Spleen (tissue), 11 donors: ENCODE measurements around the gene PRKX. TPM values are rescaled to one million over a fixed set of nuclear protein-coding genes. Genes with fewer than 3 reads are reported as not detected.
"Not testable (repeated sequence)": the region's sequence is repeated elsewhere in the genome, so short reads cannot be mapped to it uniquely, and the experiment has no call there.

Experiments
- DNase-seq: peaks from one replicate; pipeline ENCODE4 v3.0.0-alpha.2; 2020
- H3K27ac ChIP-seq, 8 donors: fragments of 200-600 bp; sonication (generic) in 7 of 8; 1 replicate in 4 of 8; 2 replicates in 4 of 8; pipeline versions ENCODE4 v1.5.0 to v1.8.0; 2016 to 2021; ENCODE audit warnings: inconsistent platforms in 4 of 8, mild to moderate bottlenecking in 4 of 8, moderate library complexity in 1 of 8
- H3K27me3 ChIP-seq, 7 donors: fragments of 200-600 bp; sonication (generic) in 6 of 7; replicated peaks in 1 of 7; 1 replicate in 4 of 7; 2 replicates in 3 of 7; pipeline versions ENCODE4 v1.5.0 to v1.8.0; 2016 to 2021; ENCODE audit warnings: inconsistent platforms in 3 of 7, mild to moderate bottlenecking in 1 of 7
- H3K36me3 ChIP-seq, 6 donors: fragments of 200-600 bp; sonication (generic) in 5 of 6; 1 replicate in 4 of 6; 2 replicates in 2 of 6; pipeline versions ENCODE4 v1.5.0 to v1.8.0; 2016 to 2021; ENCODE audit warnings: inconsistent platforms in 2 of 6
- H3K4me1 ChIP-seq, 6 donors: fragments of 200-600 bp; sonication (generic) in 5 of 6; 1 replicate in 3 of 6; 2 replicates in 3 of 6; pipeline versions ENCODE4 v1.5.0 to v1.8.0; 2016 to 2021; ENCODE audit warnings: inconsistent platforms in 3 of 6
- H3K4me3 ChIP-seq, 8 donors: fragments of 200-600 bp; sonication (generic) in 7 of 8; 1 replicate in 4 of 8; 2 replicates in 4 of 8; pipeline versions ENCODE4 v1.5.0 to v1.8.0; 2016 to 2021; ENCODE audit warnings: inconsistent platforms in 4 of 8, mild to moderate bottlenecking in 4 of 8, moderate library complexity in 2 of 8
- H3K9me3 ChIP-seq, 8 donors: fragments of 200-600 bp; sonication (generic) in 7 of 8; 1 replicate in 4 of 8; 2 replicates in 4 of 8; pipeline versions ENCODE4 v1.5.0 to v1.8.0; 2016 to 2021; ENCODE audit warnings: inconsistent platforms in 4 of 8
- POLR2A ChIP-seq, 3 donors: fragments of 450-650 bp; IDR thresholded peaks; one replicate each; pipeline ENCODE4 v1.5.1; 2017; ENCODE audit warnings: antibody characterized with exemption in 3 of 3, mild to moderate bottlenecking in 1 of 3
- POLR2AphosphoS5 ChIP-seq, 3 donors: sonication (generic); formaldehyde crosslinking; IDR thresholded peaks; one replicate each; pipeline ENCODE4 v1.5.1; 2017; ENCODE audit warnings: antibody characterized with exemption in 3 of 3
- WGBS, 5 donors: extraction: QIAGEN DNeasy Blood & Tissue Kit in 3 of 5; methylation state at CpG; one replicate each; pipeline versions ENCODE4 v1.1.5 to v1.1.7; 2013 to 2018; 5-methylcytosine and 5-hydroxymethylcytosine counted together
- intact Hi-C: fragments of 100-400 bp; cut with DNase I; formaldehyde crosslinking; loops from one replicate; pipeline ENCODE4 v1.15.0; 2023; ENCODE audit warnings: low total_unique reads
- polyA plus RNA-seq, 3 donors: library from polyadenylated mRNA; stranded (reverse); fragments of 200-250 nt; gene quantifications; one replicate each; pipeline ENCODE4 v1.2.1, GENCODE V29; 2013
- total RNA-seq, 7 donors: library from RNA; depleted of rRNA in 3 of 7; stranded (reverse); fragments of >200 nt in 3 of 7; fragmentation: NEBNext Ultra II Directional in 4 of 7; extraction: Animal tissue kit (Norgen Biotek cat#: 25700) in 4 of 7; gene quantifications; one replicate each; pipeline versions ENCODE4 v1.1.0 to v1.2.1, GENCODE V29; 2016 to 2021
- TF ChIP-seq, protein P1 (sequence below), 11 experiments: fragments of 200-600 bp in 7 of 11; fragments of 450-650 bp in 4 of 11; sonication (generic) in 4 of 11; IDR thresholded peaks in 8 of 11; conservative IDR thresholded peaks in 3 of 11; 1 replicate in 7 of 11; 2 replicates in 4 of 11; pipeline versions ENCODE4 v1.4.0 to v1.8.0; 2016 to 2021; ENCODE audit warnings: antibody characterized with exemption in 11 of 11, inconsistent platforms in 4 of 11, mild to moderate bottlenecking in 1 of 11
- donor health status: healthy with polysubstance abuse.
- donor health status: DM: no; HTN: no; CAD: no; lungs with moderate emphysema.
- donor health status: DM: no; HTN: no; CAD: no.
- donor health status: Bipolar disorder and iron deficiency.
- donor health status: healthy.
- donor health status: DM: no; HTN: no; CAD: no.
- donor health status: DM: yes; HTN: yes; CAD: no.

The PRKX gene
- total and polyA plus RNA-seq, 10 donors = 5.4 to 55.0 (median 35.0) TPM

DNA sequence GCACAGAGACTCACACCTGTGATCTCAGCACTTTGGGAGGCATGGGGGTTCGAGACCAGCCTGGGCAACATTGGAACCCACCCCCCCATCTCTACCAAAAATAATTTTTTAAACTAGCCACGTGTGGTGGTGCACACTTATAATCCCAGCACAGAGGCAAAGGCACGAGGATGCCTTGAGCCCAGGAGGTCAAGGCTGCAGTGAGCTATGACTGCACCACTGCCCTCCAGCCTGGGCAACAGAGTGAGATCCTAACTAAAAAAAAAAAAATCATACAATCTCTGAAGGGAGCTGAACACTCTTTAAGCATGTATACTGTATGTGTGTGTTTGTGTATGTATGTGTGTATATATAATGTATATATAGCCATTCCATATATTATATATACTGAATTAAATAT is 2.5 kb upstream of the PRKX start:
- Histone ChIP-seq H3K4me1 (peaks cover 0 to 28% (median 13%) of the 10 kb centered on the region in 6 donors), H3K27ac (peak overlapping the region in 2 of 8 donors; percentile 14 to 55), H3K4me3 (no peak overlapping the region), H3K9me3 (peaks cover 0 to 3% (median 0%) of the 10 kb centered on the region in 8 donors), H3K27me3 (peaks cover 0 to 11% (median 0%) of the 10 kb centered on the region in 7 donors), H3K36me3 (no peaks in the 10 kb centered on the region)
- TF ChIP-seq POLR2A (IDR thresholded peaks at IDR 0.05) (no peak), POLR2AphosphoS5 (IDR thresholded peaks at IDR 0.05) (no peak)
- TF ChIP-seq, protein P1, sequence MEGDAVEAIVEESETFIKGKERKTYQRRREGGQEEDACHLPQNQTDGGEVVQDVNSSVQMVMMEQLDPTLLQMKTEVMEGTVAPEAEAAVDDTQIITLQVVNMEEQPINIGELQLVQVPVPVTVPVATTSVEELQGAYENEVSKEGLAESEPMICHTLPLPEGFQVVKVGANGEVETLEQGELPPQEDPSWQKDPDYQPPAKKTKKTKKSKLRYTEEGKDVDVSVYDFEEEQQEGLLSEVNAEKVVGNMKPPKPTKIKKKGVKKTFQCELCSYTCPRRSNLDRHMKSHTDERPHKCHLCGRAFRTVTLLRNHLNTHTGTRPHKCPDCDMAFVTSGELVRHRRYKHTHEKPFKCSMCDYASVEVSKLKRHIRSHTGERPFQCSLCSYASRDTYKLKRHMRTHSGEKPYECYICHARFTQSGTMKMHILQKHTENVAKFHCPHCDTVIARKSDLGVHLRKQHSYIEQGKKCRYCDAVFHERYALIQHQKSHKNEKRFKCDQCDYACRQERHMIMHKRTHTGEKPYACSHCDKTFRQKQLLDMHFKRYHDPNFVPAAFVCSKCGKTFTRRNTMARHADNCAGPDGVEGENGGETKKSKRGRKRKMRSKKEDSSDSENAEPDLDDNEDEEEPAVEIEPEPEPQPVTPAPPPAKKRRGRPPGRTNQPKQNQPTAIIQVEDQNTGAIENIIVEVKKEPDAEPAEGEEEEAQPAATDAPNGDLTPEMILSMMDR (IDR thresholded peaks at IDR 0.05 in 8 of 11, conservative IDR thresholded peaks at IDR 0.05 in 3 of 11) = no peak
- no peak for DNase-seq
- intact Hi-C loops = no loop called here
- 60 to 80% (median 76%) methylated on average over 3 of the region's 3 CpGs for WGBS, 5 donors

DNA sequence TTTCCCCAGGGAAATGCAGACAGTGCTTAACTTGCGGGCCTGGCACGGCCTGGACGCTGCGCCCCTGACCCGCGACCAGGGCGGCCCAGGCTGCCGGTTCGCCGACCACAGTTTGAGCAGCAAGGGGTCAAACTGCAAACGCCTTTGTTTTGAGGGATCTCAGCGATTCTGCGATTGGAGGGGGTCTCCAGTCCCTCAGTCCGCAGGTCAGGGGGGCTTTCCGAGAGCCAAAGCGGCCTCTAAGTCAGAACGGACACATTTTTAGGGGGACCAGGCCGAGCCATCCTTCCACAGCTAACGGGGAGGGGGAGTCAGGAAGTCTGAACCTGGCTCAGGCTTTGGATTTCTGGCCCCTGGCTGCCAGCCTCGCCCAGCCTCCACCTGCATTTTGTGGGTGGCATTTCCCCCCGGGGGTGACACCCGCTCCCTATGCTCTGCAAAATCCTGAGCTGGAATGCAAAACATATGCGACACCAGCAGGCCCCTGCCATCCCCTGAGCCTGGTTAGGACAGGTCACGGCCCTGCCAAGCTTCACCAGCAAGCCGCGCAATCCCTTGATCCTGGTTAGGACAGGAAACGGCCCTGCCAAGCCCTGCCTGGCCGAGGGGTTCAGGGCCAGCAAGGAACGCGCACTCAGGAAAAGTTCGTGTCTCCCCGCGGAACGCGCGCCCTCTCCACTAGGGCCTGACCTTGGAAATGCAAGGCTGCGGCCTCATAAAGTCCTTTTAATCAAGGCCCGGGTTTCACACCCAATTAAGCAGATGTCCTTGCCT is 1.4 kb upstream of the PRKX start:
- DNase-seq = peak; percentile 80
- Histone ChIP-seq H3K27ac (peak overlapping the region in 5 of 8 donors; percentile 46 to 90 (median 86)), H3K4me3 (peak overlapping the region in 1 of 8 donors; percentile 96), H3K27me3 (peaks cover 0 to 11% (median 0%) of the 10 kb centered on the region in 7 donors), H3K4me1 (peaks cover 0 to 39% (median 15%) of the 10 kb centered on the region in 6 donors)
- peak in 1 of 3 donors; percentile 32 for TF ChIP-seq POLR2AphosphoS5 (IDR thresholded peaks at IDR 0.05)
- intact Hi-C loops, H3K36me3 ChIP-seq, H3K9me3 ChIP-seq: not testable (repeated sequence)
- 59 to 95% (median 76%) methylated on average over 14 to 38 of the region's 38 CpGs for WGBS, 5 donors

DNA sequence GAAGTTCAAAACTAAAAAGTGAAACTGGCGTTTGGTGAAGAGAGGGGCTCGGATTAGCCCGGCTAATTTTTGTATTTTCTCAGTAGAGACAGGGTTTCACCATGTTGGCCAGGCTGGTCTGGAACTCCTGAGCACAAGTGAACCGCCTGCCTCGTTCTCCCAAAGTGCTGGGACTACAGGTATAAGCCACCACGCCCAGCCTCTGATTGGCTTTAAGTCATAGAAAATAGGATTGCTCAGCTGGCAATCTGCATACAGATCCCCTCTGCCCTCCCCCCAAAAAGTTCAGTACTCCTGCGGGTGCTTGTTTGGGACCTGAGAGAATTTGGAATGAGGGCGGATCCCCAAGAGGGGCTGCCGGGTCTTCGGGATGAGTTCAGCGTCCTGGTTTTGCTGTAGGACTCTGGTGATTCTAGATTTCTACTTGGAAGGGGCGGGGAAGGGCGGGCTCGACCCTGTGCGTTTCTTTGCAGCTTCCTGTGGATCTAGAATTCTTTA is 537 bp upstream of the PRKX start:
- peaks cover 0 to 3% (median 0%) of the 10 kb centered on the region in 8 donors for H3K9me3 ChIP-seq
- peaks cover 0 to 40% (median 15%) of the 10 kb centered on the region in 6 donors for H3K4me1 ChIP-seq
- no peak for DNase-seq
- no peak for TF ChIP-seq POLR2A (IDR thresholded peaks at IDR 0.05)
- no peak for TF ChIP-seq POLR2AphosphoS5 (IDR thresholded peaks at IDR 0.05)
- WGBS, 5 donors = 1 to 15% (median 2%) methylated on average over 6 to 15 of the region's 15 CpGs
- peaks cover 0 to 11% (median 0%) of the 10 kb centered on the region in 7 donors for H3K27me3 ChIP-seq
- H3K27ac ChIP-seq = peak overlapping the region; percentile 61 to 90 (median 85)
- intact Hi-C loops = no loop called here
- no peaks in the 10 kb centered on the region for H3K36me3 ChIP-seq
- H3K4me3 ChIP-seq = peak overlapping the region; percentile 58 to 96 (median 76)

DNA sequence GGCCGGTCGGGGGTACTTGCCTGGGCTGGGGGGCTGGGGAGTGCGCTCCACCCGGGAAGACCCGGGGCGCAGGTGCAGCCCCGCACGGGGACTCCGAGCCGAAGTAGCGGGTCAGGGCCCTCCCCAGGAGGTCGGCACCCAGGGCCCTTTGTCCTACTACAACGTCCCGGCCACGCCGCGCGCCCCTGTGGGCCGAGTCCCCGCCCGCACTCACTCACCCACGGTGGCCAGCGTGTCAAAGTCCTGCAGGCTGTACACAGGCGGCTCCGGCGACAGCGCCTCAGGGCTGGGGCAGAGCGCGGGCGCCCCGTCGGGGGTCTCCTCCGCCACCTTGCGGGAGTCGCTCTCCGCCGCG is 602 bp downstream of the PRKX start:
- H3K36me3 ChIP-seq = no peaks in the 10 kb centered on the region
- H3K27me3 ChIP-seq = peaks cover 0 to 11% (median 0%) of the 10 kb centered on the region in 7 donors
- peak; percentile 92 for DNase-seq
- intact Hi-C loops = no loop called here
- H3K4me1 ChIP-seq = peaks cover 0 to 40% (median 15%) of the 10 kb centered on the region in 6 donors
- peaks cover 0 to 1% (median 0%) of the 10 kb centered on the region in 8 donors for H3K9me3 ChIP-seq
- H3K4me3 ChIP-seq = peak overlapping the region; percentile 58 to 96 (median 76)
- peak overlapping the region; percentile 61 to 90 (median 85) for H3K27ac ChIP-seq
- TF ChIP-seq, protein P1 (IDR thresholded peaks at IDR 0.05 in 8 of 11, conservative IDR thresholded peaks at IDR 0.05 in 3 of 11) = no peak
- TF ChIP-seq POLR2AphosphoS5 (IDR thresholded peaks at IDR 0.05) = no peak
- TF ChIP-seq POLR2A (IDR thresholded peaks at IDR 0.05) = no peak
- WGBS, 5 donors = 0 to 3% (median 0%) methylated on average over 2 to 38 of the region's 38 CpGs; no CpG with 5 or more reads in 1 of the 5 donors
